HG03521 (cell line): Measurements from ENCODE around the gene HASPIN.
A peak's percentile ranks its signal among the peaks of the same experiment; 100 is the strongest.
"Not testable (repeated sequence)": the region's sequence is repeated elsewhere in the genome, so short reads cannot be mapped to it uniquely, and the experiment has no call there.

Source experiments
- ATAC-seq: cut with Tn5 transposase; IDR thresholded peaks from one replicate; pipeline ENCODE4 v1.9.1; 2021; ENCODE audit warnings: mild to moderate bottlenecking, moderate library complexity; ENCODE audit not compliant: unreplicated experiment

HASPIN gene

DNA sequence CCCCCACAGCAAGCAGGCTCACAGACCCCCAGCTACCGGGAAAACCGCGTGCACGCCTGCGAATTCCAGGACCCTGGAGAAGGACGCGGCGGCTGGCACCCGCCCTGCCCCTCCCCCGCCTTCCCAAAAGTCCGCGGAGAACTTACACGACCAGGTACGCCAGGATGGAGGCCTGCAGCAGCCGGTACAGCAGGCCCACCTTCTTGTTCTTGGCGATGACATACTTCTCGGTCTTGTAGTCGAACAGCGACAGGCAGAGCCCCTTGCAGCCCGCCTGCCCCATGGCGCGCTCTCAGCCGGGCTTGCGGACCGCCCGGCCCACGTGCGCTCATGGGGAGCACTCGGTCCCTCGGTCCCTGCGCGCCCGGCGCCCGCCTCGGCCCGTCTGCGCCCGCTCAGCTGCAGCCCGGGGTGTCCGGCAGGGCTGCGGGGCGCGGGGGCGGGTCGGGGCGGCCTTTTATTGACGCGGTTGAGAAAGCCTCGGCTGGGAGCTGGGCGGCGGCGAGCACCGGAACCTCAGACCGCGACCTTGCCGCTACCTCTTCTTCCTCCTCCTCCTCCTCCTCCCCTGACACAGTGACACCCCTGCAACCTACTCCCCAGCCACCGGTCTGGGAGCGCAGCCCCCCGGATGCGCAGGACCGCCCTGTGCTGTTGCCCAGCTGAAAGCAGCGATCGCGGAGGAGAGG, 27.8 kb upstream of the HASPIN start, which contains the start of gene P2RX5:
TSS of gene P2RX5 (minus strand) at position 433 of the 689 bp plus-strand sequence. CDS start at position 283, 150 bp downstream.
- no peak for ATAC-seq

DNA sequence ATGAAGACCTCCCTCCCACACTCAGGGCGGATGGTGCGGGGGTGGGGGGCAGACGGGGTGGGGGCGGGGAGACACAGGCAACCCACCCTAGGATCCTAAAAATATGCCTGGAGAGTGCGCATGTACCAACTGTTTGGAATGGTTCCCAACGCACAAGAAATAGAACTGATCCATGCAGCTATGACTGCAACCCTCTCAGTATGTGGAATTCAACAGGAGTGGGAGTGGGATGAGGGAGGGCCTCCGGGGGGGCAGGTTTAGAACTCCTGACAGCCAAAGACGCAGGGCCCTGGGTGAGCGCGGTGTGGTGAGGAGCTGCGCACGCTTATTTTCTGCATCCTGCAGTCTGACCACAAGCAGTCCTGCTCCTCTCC, 26.6 kb upstream of the HASPIN start:
- ATAC-seq, result no peak

DNA sequence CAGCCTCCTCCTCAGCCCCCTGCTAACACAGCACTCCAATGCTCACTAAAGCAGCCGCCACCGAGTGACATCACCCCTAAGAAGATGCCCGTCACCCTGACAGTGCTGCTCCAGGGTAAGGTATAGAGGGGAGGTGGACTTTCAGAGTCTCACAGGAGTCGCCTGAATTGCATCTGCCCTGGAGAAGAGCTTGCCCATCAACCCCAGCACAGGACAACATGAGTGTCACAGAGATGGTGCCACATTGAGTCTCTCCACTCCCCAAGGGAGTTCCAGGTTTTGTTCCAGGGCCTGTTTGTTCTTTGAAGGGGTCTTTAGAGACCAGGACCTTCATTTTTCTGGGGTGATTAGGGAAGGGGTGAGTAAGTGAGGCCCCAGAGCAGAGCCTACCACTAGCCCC, 25.6 kb upstream of the HASPIN start:
- no peak for ATAC-seq

DNA sequence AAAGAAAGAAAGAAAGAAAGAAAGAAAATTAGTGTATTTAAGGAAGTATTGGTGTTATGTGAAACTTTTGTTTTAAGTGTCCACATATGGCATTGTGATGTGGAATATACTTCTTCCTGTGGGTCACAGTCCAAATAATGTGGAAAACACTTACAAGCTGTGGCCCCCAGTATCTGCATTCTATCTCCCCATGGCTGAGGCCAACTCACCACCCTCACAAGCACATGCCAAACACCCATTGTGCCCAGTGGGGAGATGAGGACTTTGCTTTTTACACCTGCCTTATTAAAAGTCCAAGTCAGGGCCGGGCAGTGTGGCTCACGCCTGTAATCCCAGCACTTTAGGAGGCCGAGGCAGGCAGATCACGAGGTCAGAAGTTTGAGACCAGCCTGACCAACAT, 23.8 kb upstream of the HASPIN start:
- ATAC-seq, result no peak

DNA sequence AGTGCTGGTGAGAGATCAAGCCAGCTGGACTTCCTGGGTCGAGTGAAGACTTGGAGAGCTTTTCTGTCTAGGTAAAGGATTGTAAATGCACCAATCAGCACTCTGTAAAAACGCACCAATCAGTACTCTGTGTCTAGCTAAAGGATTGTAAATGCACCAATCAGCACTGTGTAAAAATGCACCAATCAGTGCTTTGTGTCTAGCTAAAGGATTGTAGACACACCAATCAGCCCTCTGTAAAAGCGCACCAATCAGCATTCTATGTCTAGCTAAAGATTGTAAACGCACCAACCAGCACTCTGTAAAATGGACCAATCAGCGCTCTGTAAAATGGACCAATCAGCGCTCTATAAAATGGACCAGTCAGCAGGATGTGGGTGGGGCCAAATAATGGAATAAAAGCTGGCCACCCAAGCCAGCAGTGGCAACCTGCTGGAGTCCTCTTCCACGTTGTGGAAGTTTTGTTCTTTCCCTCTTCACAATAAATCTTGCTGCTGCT, 21.6 kb upstream of the HASPIN start:
- not testable (repeated sequence) for ATAC-seq

DNA sequence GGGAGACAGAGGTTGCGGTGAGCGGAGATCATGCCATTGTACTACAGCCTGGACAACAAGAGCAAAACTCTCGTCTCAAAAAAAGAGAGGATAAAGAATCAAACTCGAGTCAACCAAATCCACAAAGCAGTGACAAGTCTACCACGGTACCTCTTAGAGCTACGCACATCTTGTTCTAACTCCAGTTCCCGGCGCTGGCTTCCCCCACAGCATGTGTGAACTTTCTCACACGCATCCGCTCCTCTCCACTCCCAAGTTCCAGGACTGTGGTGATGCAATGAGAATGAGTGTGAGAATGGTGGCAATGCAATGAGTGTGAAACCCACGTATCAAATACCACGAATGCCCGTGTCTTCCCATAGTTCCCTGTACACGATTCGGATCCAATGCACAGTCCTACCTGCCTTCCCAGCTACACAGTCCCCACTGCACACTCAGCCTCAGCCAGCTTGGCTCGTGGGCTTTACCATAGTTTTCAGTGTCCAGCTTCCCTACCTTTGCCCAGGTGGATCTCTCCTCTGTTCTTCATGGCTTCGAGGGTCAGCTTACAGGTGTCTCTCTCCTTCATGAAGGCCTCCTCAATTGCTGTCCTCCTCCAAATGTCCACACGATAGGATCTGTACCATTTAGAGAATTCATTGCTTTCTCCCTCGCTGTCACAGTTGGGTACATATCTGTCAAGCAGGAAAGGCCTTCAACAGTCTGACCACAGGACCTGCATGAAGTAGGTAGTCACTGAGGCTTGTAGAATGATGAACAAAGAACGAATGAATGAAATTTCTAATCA, 18.6 kb upstream of the HASPIN start:
- no peak for ATAC-seq

DNA sequence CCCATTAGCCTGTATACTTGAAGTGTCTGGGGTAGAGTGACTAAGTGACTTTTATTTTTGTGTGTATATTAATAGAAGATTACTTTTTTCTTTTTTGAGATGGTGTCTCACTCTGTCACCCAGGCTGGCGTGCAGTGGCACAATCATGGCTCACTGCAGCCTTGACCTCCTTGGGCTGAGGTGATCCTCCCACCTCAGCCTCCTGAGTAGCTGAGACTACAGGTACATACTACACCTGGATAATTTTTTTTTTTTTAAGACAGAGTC, 18.1 kb upstream of the HASPIN start:
- ATAC-seq, result not testable (repeated sequence)

DNA sequence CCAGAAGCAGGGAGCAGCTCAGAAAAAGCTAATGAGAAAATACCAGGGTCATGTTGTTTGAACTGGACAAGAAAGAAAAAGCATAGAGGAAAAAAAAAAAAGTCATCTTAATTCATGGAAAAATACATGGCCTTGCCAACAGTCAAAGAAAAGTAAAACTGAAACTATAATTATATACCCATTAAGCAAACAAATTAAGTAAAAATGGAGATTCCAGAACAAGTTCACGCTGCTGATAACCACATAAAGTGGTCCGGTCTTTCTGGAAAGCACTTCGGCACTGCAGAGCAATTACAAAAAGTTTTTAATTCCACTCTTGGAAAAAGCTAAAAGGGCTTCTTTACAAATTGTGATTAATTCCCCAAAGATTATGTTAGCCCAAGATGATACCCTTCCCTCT, 15.3 kb upstream of the HASPIN start:
- ATAC-seq, result no peak

DNA sequence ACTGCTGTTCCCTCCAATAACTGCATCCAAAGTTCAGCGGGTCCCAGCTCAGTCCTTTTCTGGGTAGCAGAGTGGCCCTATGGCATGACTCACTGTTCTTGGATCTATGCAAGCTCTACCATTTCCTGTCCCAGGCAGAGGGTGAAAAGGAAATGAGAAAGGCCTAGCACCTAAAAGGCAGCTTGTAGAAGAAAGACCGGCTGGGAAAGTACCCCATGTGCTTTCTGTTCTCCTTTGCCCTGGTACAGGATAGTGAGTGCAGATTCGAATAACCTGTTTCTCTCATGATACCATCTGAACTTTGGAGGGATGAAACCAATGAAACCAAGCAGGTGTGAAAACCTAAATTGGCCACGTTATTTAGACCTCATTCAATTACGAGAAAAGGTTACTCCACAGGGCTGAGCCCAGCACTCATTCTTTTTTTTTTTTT, 12.7 kb upstream of the HASPIN start:
- ATAC-seq, result peak; percentile 85

DNA sequence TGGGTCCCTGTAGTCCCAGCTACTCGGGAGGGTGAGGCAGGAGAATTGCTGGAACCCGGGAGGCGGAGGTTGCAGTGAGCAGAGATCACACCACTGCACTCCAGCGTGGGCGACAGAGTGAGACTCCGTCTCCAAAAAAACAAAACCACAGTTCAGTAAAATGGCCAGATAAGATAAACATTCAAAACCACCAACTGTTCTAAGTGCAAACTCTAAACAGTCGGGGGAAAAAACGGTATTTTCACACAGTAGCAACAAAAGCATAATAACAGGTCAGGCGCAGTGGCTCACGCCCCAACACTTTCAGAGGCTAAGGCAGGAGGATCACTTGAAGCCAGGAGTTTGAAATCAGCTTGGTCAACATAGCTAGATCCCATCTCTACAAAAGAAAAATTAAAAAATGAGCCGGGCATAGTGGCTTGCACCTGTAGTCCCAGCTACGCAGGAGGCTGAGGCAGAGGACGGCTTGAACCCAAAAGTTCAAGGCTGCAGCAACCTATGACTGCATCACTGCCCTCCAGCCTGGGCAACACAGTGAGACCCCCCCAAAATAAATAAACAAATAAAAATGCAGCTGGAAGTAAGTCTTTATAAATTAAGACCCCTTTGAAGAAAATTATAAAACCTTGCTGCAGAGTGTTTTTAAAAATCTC, 10.8 kb upstream of the HASPIN start:
- ATAC-seq, result no peak

DNA sequence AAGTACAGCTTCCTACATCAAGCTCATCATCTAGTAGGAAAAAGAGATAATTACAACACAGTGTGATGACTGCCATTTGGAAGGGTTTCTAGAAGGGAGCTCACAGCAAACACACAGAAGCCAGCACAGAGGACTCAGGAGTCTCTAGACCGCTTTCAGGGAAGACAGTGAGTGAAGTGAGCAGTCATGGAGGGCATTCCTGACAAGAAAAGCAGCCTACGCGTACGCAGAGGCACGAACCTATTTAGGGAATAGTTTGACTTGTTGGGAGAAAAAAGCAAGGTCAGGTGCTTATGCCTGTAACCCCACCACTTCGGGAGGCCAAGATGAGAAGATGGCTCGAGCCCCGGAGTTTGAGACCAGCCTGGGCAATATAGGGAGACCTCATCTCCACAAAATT, 8.4 kb upstream of the HASPIN start:
- no peak for ATAC-seq

DNA sequence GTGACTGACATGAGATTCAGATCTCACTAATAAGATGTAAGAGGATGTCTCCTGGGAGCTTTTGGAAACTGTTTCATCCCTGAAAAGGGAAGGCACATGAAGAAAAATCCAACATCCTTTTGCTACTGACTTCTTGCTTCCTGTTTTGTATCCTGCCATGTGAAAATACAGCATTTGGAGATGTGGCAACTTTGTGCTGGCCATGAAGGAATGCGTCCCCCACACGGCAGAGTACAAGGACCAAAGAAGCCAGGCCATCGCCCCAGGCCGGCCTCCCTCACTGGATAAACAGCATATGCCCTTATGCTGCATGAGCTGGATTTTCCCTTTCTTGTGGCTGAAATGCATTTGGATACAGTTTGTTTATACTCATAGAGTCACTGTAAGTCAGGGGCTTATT, 5.5 kb upstream of the HASPIN start:
- no peak for ATAC-seq

DNA sequence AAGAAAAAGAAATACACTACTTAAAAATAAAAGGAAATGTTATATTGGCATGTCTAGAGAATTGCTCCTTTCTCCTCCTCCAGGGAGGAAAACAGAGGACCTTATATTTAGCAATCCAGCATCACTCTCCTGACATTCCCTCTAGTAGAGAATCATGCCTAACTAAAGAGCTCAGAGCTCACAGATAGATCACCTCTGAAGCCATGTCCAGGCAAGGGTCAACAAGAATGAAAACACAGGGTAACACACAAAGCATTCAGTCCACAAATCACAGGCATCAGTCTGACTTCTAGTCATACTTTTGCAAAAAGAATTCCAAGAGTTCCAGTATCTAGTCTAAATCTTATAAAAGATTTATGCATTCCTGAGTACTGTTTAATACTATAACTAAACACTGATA, 4.4 kb upstream of the HASPIN start:
- no peak for ATAC-seq

DNA sequence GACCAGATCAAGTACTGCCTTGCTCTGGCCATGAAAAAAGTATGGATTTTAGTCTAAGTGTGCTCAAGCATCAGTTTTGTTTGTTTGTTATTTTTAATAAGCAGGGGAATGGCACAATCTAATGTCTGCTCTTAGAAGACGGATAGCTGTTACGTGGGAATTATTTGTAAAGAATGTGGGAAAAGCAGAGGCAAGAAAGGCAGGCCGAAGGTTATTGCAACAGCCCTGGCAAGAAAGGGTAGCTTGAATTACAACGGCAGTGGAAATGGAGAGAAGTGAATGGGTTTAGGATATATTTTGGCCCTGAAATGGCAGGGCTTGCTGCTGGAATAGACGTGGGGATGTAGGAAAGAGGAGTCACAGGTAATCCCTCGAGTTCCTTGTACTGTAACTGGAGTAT, 987 bp upstream of the HASPIN start:
- ATAC-seq, result no peak

DNA sequence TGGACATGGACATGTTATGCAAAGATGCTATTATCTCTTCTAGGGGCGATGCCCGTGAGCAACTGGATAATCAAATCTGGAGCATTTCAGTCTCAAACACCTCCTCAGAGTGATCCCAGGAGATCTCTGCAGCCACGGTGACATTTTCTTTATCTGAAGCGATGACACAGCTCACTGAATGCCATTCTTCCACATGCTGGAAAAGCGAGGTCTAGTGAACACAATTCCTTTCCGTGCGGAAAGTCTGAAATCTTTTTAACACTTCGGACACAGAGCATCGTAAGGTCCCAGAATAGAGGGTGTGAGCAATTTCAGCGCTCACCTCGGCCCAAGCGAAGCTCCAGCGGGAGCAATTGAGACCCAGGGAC, 531 bp upstream of the HASPIN start:
- peak; percentile 9 for ATAC-seq

DNA sequence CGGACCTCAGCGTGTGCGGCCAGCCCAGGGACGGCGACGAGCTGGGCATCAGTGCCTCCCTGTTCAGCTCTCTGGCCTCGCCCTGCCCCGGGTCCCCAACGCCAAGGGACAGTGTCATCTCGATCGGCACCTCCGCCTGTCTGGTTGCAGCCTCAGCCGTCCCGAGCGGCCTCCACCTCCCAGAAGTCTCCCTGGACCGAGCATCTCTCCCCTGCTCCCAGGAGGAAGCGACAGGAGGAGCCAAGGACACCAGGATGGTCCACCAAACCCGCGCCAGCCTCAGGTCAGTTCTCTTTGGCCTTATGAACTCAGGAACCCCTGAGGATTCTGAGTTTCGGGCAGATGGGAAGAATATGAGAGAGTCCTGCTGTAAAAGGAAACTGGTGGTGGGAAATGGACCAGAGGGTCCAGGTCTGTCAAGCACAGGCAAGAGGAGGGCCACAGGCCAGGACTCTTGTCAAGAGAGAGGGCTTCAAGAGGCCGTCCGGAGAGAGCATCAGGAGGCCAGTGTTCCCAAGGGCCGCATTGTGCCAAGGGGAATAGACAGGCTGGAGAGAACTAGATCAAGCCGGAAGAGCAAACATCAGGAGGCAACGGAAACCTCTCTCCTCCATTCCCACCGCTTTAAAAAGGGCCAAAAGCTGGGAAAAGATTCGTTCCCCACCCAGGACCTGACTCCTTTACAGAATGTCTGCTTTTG, 825 bp downstream of the HASPIN start:
- no peak for ATAC-seq

DNA sequence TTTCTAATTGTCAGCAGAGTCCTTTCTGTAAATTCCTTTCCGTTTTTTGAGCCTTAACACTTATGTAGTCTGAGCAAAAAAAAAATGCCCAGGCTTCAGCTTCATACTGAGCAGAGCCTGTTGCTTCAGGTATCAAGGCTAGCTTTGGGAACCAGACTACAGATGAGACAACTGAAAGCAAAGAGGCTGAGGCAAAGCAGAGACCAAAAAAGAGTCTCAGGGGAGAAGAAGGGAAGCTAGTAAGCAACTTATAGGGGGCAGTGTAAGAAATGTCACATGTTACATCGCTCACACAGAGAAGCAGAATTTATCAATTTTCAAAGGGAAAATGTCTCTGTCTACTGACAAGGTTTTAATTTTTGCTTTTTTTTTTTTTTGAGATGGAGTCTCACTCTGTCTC, 3.3 kb downstream of the HASPIN start:
- no peak for ATAC-seq

DNA sequence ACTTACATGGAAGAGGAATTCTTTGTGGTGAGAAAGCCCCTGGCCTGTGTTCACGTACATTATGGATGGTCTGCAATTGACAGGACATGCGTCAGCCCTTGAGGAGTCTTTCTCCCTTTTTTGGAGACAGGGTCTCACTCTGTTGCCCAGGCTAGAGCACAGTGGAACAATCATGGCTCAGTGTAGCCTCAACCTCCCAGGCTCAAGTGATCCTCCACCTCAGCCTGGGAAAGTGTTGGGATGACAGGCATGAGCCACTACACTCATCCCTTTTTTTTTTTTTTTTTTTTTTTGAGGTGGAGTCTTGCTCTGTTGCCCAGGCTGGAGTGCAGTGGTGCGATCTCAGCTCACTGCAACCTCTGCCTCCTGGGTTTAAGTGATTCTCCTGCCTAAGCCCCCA, 4.4 kb downstream of the HASPIN start:
- ATAC-seq, result not testable (repeated sequence)

DNA sequence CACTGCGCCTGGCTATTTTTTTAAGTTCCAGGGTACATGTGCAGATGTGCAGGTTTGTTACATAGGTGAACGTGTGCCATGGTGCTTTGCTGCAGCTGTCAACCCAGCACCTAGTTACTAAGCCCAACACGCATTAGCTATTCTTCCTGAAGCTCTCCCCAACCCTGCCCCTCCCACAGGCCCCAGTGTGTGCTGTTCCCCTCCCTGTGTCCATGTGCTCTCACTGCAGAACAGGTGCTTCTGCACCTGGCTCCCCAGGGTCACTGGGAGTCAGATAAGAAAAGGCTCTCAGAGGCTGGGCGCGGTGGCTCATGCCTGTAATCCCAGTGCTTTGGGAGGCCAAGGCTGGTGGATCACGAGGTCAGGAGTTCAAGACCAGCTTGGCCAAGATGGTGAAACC, 6.2 kb downstream of the HASPIN start:
- no peak for ATAC-seq

DNA sequence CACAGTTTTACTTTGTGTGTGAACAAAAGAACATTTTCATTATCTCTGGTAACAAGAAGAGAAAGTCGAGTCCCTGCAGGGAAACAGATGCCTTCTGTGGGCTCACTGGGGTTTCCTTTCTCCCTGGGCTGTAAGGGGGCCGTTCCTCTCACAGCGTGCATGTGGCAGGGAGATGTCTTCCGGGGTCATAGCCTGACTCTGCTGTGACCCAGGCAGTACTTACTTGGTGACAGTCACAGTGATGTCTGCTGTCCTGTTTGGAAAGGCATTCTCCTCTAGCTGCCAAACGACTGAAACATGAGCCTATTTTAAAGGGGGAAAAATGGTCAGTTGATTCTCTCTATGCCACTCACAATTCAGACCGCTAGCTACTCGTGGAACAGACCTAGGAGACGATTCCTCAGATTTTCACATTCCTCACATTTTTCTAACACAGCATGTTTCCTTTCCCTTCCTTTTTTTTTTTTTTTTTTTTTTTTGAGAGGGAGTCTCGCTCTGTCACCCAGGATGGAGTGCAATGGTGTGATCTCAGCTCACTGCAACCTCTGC, 7.3 kb downstream of the HASPIN start:
- ATAC-seq, result no peak

DNA sequence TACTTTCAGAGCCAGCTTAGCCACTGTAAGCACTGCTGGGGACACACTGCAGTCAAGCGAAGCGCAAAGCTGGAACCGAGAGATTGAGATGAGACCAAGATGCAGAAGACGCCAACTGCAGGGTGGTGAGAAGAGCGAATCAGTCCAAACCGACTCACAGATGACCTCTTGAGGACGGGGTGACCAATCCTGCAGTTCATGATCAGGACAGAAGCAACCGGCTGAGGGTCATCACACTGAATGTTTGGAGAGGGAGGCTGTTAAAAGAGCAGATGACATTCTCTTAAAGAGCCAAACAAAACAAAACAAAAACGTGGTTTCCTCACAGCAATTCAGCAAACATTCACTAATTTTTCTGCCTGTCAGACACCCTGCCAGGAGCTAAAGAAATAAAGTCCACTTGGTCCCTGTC, 8.5 kb downstream of the HASPIN start:
- ATAC-seq, result no peak
